GM19193 (cell line): ENCODE data around the gene MTNR1A.

ENCODE experiments used
- POLR2A ChIP-seq: IDR thresholded peaks from 4 replicates; pipeline ENCODE4 v1.6.1; 2011; ENCODE audit not compliant: insufficient read depth, insufficient read length; ENCODE audit errors: extremely low read depth

The MTNR1A gene

GRCh38 chr4:186581421-186581820 is 26.1 kb upstream of the MTNR1A start:
- no peak for TF ChIP-seq POLR2A

- TF ChIP-seq POLR2A: no peak
These were observed 25.3 kb upstream of the MTNR1A start for GRCh38 chr4:186580669-186581068.

GRCh38 chr4:186570193-186570996 is 15.0 kb upstream of the MTNR1A start:
- TF ChIP-seq POLR2A: no peak

- no peak for TF ChIP-seq POLR2A
These were observed 14.3 kb upstream of the MTNR1A start for GRCh38 chr4:186569533-186570192.

- no peak for TF ChIP-seq POLR2A
These were observed 10.7 kb upstream of the MTNR1A start for GRCh38 chr4:186566068-186566467.

GRCh38 chr4:186563761-186564160 is 8.4 kb upstream of the MTNR1A start:
- TF ChIP-seq POLR2A: no peak

- TF ChIP-seq POLR2A: no peak
These were observed 6.4 kb upstream of the MTNR1A start for GRCh38 chr4:186561748-186562147.

- no peak for TF ChIP-seq POLR2A
These were observed 5.3 kb upstream of the MTNR1A start for GRCh38 chr4:186560647-186561046.

GRCh38 chr4:186557486-186557885 is 2.1 kb upstream of the MTNR1A start:
- no peak for TF ChIP-seq POLR2A

GRCh38 chr4:186557061-186557460 is 1.7 kb upstream of the MTNR1A start:
- TF ChIP-seq POLR2A: no peak

- TF ChIP-seq POLR2A: no peak
These were observed 841 bp downstream of the MTNR1A start for GRCh38 chr4:186554539-186554913.

GRCh38 chr4:186553717-186554116 is 1.6 kb downstream of the MTNR1A start:
- TF ChIP-seq POLR2A: no peak

- TF ChIP-seq POLR2A: no peak
These were observed 3.5 kb downstream of the MTNR1A start for GRCh38 chr4:186551849-186552248.

GRCh38 chr4:186545436-186545835 is 9.9 kb downstream of the MTNR1A start:
- no peak for TF ChIP-seq POLR2A

- no peak for TF ChIP-seq POLR2A
These were observed 12.2 kb downstream of the MTNR1A start for GRCh38 chr4:186543206-186543605.

- no peak for TF ChIP-seq POLR2A
These were observed 13.6 kb downstream of the MTNR1A start for GRCh38 chr4:186541801-186542200.

- no peak for TF ChIP-seq POLR2A
These were observed 17.4 kb downstream of the MTNR1A start for GRCh38 chr4:186537843-186538521.

- no peak for TF ChIP-seq POLR2A
These were observed 19.1 kb downstream of the MTNR1A start for GRCh38 chr4:186536285-186536684.
